Stimulated activated CD8-positive, alpha-beta memory T cell treated with anti-CD3 and anti-CD28 coated beads, Interleukin-4, amount 100 ng/mL, for 1 hour (primary cell): Measurements from ENCODE around the gene GAK.
"Not testable (repeated sequence)": the region's sequence is repeated elsewhere in the genome, so short reads cannot be mapped to it uniquely, and the experiment has no call there.

Experiments
- DNase-seq, 2 donors: peaks; one replicate each; pipeline ENCODE4 v3.0.0-alpha.2; 2020; ENCODE audit warnings: low read depth in 2 of 2, low spot score in 1 of 2

The GAK gene

GRCh38 chr4:927566-927965 lies 4.5 kb downstream of the GAK start:
- DNase-seq, result not testable (repeated sequence)

GRCh38 chr4:926538-926937 lies 5.6 kb downstream of the GAK start:
- no peak for DNase-seq

- no peak for DNase-seq
Observed at GRCh38 chr4:925771-926500, 6.2 kb downstream of the GAK start.

- DNase-seq, result no peak
Observed at GRCh38 chr4:925171-925570, 6.9 kb downstream of the GAK start.

- DNase-seq, result no peak
Observed at GRCh38 chr4:924107-925096, 7.7 kb downstream of the GAK start.

- no peak for DNase-seq
Observed at GRCh38 chr4:921830-922331, 10.2 kb downstream of the GAK start.

- not testable (repeated sequence) for DNase-seq
Observed at GRCh38 chr4:919004-919680, 13.0 kb downstream of the GAK start.

GRCh38 chr4:918591-918990 lies 13.5 kb downstream of the GAK start:
- DNase-seq, result not testable (repeated sequence)

- DNase-seq, result no peak
Observed at GRCh38 chr4:917992-918391, 14.1 kb downstream of the GAK start.

GRCh38 chr4:917466-917865 lies 14.7 kb downstream of the GAK start:
- no peak for DNase-seq

GRCh38 chr4:915595-915994 lies 16.5 kb downstream of the GAK start:
- DNase-seq, result no peak

- DNase-seq, result no peak
Observed at GRCh38 chr4:915041-915474, 17.1 kb downstream of the GAK start.

- DNase-seq, result no peak
Observed at GRCh38 chr4:914531-914930, 17.6 kb downstream of the GAK start.

- no peak for DNase-seq
Observed at GRCh38 chr4:913280-913618, 18.9 kb downstream of the GAK start.

GRCh38 chr4:912548-913279 lies 19.4 kb downstream of the GAK start:
- DNase-seq, result no peak

GRCh38 chr4:911871-912490 lies 20.1 kb downstream of the GAK start:
- no peak for DNase-seq

- no peak for DNase-seq
Observed at GRCh38 chr4:911221-911751, 20.8 kb downstream of the GAK start.

- DNase-seq, result no peak
Observed at GRCh38 chr4:910366-911091, 21.6 kb downstream of the GAK start.

- DNase-seq, result no peak
Observed at GRCh38 chr4:909821-910220, 22.3 kb downstream of the GAK start.
